SU-DHL-6 (cell line): ENCODE results near the gene TAF8.

ENCODE experiments used
- H2AFZ ChIP-seq: fragments of 200-600 bp; sonication (generic); 2 replicates; pipeline ENCODE4 v1.6.1; 2014; ENCODE audit warnings: low read depth, mild to moderate bottlenecking, moderate library complexity, mixed read lengths, antibody characterized with exemption, low read length; ENCODE audit not compliant: severe bottlenecking
- H3F3A ChIP-seq: fragments of 200-600 bp; shearing (Covaris generic); 2 replicates; pipeline ENCODE4 v1.6.0; 2016; ENCODE audit warnings: antibody characterized with exemption, mild to moderate bottlenecking; ENCODE audit not compliant: insufficient read depth
- H3K27ac ChIP-seq: fragments of 200-600 bp; sonication (generic); 2 replicates; pipeline ENCODE4 v1.5.1; 2016; ENCODE audit warnings: low read depth, mild to moderate bottlenecking, low read length, moderate library complexity, mixed read lengths
- H3K27me3 ChIP-seq: fragments of 200-600 bp; sonication (generic), shearing (Covaris generic); 2 replicates; pipeline ENCODE4 v1.6.0; 2014; ENCODE audit warnings: mild to moderate bottlenecking, low read length
- H3K36me3 ChIP-seq: fragments of 200-600 bp; sonication (generic); 2 replicates; pipeline ENCODE4 v1.6.1; 2014; ENCODE audit warnings: mild to moderate bottlenecking, low read length, mixed read lengths
- H3K4me2 ChIP-seq: fragments of 300-600, 200-600 bp; shearing (Covaris generic), sonication (generic); 2 replicates; pipeline ENCODE4 v1.6.0; 2014; ENCODE audit warnings: low read length, low read depth, mild to moderate bottlenecking; ENCODE audit not compliant: poor library complexity, severe bottlenecking
- H3K4me3 ChIP-seq: fragments of 200-600 bp; sonication (generic); 2 replicates; pipeline ENCODE4 v1.5.1; 2014; ENCODE audit warnings: antibody characterized with exemption, low read length, mild to moderate bottlenecking, mixed read lengths; ENCODE audit not compliant: insufficient read depth, poor library complexity, severe bottlenecking
- H3K79me2 ChIP-seq: fragments of 200-600 bp; sonication (generic); 2 replicates; pipeline ENCODE4 v1.6.1; 2014; ENCODE audit warnings: mild to moderate bottlenecking, low read length, moderate library complexity; ENCODE audit not compliant: insufficient read depth
- H3K9ac ChIP-seq: fragments of 200-600 bp; sonication (generic); 2 replicates; pipeline ENCODE4 v1.7.0; 2014; ENCODE audit warnings: mild to moderate bottlenecking, low read length
- H3K9me2 ChIP-seq: fragments of 200-600 bp; sonication (generic); replicated peaks from 2 replicates; pipeline ENCODE4 v1.6.1; 2014; ENCODE audit warnings: low read length; ENCODE audit not compliant: insufficient read depth
- H3K9me3 ChIP-seq: fragments of 200-600 bp; sonication (generic); 2 replicates; pipeline ENCODE4 v1.6.1; 2014; ENCODE audit warnings: low read length, mixed read lengths; ENCODE audit not compliant: insufficient read depth
- H4K20me1 ChIP-seq: fragments of 200-600 bp; sonication (generic); 2 replicates; pipeline ENCODE4 v1.6.1; 2014; ENCODE audit warnings: low read depth, mild to moderate bottlenecking, antibody characterized with exemption, low read length, moderate library complexity, mixed read lengths
- CTCF ChIP-seq: fragments of 200-600 bp; sonication (generic); IDR thresholded peaks from one replicate; pipeline ENCODE4 v1.5.1; 2017; ENCODE audit warnings: antibody characterized with exemption, mild to moderate bottlenecking, low read length, moderate library complexity; ENCODE audit not compliant: insufficient read depth, poor library complexity, severe bottlenecking
- EZH2phosphoT487 ChIP-seq: fragments of 200-600 bp; sonication (generic), shearing (Covaris generic); conservative IDR thresholded peaks from 2 replicates; pipeline ENCODE4 v1.6.1; 2018; ENCODE audit warnings: mild to moderate bottlenecking, antibody characterized with exemption, low read length, moderate library complexity, mixed read lengths

Gene TAF8

GRCh38 chr6:42038163-42038562 is 12.2 kb upstream of the TAF8 start:
- peak overlapping the region; percentile 8; the same call in 1 of the 2 replicates for H3K9ac ChIP-seq
- peak overlapping the region; percentile 80 for H3K27ac ChIP-seq
- peak overlapping the region; percentile 45 for H3K4me2 ChIP-seq
- no peaks in the 10 kb centered on the region for H3K9me2 ChIP-seq
- no peaks in the 10 kb centered on the region for H4K20me1 ChIP-seq
- H3K9me3 ChIP-seq, result no peaks in the 10 kb centered on the region
- no peak for TF ChIP-seq CTCF
- no peak for TF ChIP-seq EZH2phosphoT487
- H3K36me3 ChIP-seq, result no peaks in the 10 kb centered on the region
- H3K4me3 ChIP-seq, result no peak overlapping the region
- no peak overlapping the region for H2AFZ ChIP-seq
- H3F3A ChIP-seq, result peaks cover 38% of the 10 kb centered on the region
- peaks cover 15% of the 10 kb centered on the region; the same call in 1 of the 2 replicates for H3K79me2 ChIP-seq
- no peaks in the 10 kb centered on the region for H3K27me3 ChIP-seq

GRCh38 chr6:42038811-42039408 is 11.4 kb upstream of the TAF8 start:
- H4K20me1 ChIP-seq, result no peaks in the 10 kb centered on the region
- peak overlapping the region; percentile 4 for H2AFZ ChIP-seq
- H3K4me3 ChIP-seq, result peak overlapping the region; percentile 8
- no peaks in the 10 kb centered on the region for H3K9me2 ChIP-seq
- TF ChIP-seq CTCF (no peak), EZH2phosphoT487 (no peak)
- no peaks in the 10 kb centered on the region for H3K9me3 ChIP-seq
- peaks cover 37% of the 10 kb centered on the region for H3F3A ChIP-seq
- H3K27ac ChIP-seq, result peak overlapping the region; percentile 80
- no peaks in the 10 kb centered on the region for H3K27me3 ChIP-seq
- peak overlapping the region; percentile 45 for H3K4me2 ChIP-seq
- peak overlapping the region; percentile 50 for H3K9ac ChIP-seq
- no peaks in the 10 kb centered on the region for H3K36me3 ChIP-seq
- peaks cover 15% of the 10 kb centered on the region; the same call in 1 of the 2 replicates for H3K79me2 ChIP-seq

GRCh38 chr6:42040856-42041480 is 9.4 kb upstream of the TAF8 start:
- Histone ChIP-seq H2AFZ (peak overlapping the region; percentile 15), H3K27ac (peak overlapping the region; percentile 80), H3K4me2 (peak overlapping the region; percentile 45), H3K9me3 (no peaks in the 10 kb centered on the region), H4K20me1 (no peaks in the 10 kb centered on the region), H3K9me2 (no peaks in the 10 kb centered on the region), H3K27me3 (no peaks in the 10 kb centered on the region), H3K79me2 (peaks cover 15% of the 10 kb centered on the region; the same call in 1 of the 2 replicates), H3F3A (peaks cover 39% of the 10 kb centered on the region), H3K4me3 (no peak overlapping the region), H3K9ac (peak overlapping the region; percentile 50), H3K36me3 (no peaks in the 10 kb centered on the region)
- no peak for TF ChIP-seq CTCF
- TF ChIP-seq EZH2phosphoT487, result no peak
